GM23248 (cell line): ENCODE data around the gene SHFL. TPM values are rescaled to one million over a fixed set of nuclear protein-coding genes. Genes with fewer than 3 reads are reported as not detected.

Experiments
- DNase-seq: peaks from one replicate; pipeline ENCODE4 v3.0.0-alpha.2; 2015
- H2AFZ ChIP-seq: fragments of 200-600 bp; sonication (generic); 2 replicates; pipeline ENCODE4 v1.6.1; 2016; ENCODE audit warnings: antibody characterized with exemption
- H3F3A ChIP-seq: fragments of 200-600 bp; sonication (generic); 2 replicates; pipeline ENCODE4 v1.6.1; 2016; ENCODE audit warnings: mild to moderate bottlenecking, antibody characterized with exemption, mixed run types; ENCODE audit not compliant: insufficient read depth
- H3K27ac ChIP-seq: fragments of 200-600 bp; sonication (generic); 2 replicates; pipeline ENCODE4 v1.5.1; 2016; ENCODE audit warnings: mild to moderate bottlenecking
- H3K27me3 ChIP-seq: fragments of 200-600 bp; sonication (generic); replicated peaks from 2 replicates; pipeline ENCODE4 v1.6.1; 2016; ENCODE audit warnings: mild to moderate bottlenecking; ENCODE audit not compliant: insufficient read depth
- H3K36me3 ChIP-seq: fragments of 200-600 bp; sonication (generic); 2 replicates; pipeline ENCODE4 v1.6.1; 2016; ENCODE audit warnings: low read depth, mild to moderate bottlenecking
- H3K4me1 ChIP-seq: fragments of 200-600 bp; sonication (generic); 2 replicates; pipeline ENCODE4 v1.6.1; 2016; ENCODE audit warnings: mild to moderate bottlenecking; ENCODE audit not compliant: insufficient read depth
- H3K4me2 ChIP-seq: fragments of 200-600 bp; sonication (generic); one replicate; pipeline ENCODE4 v1.6.1; 2016; ENCODE audit warnings: mild to moderate bottlenecking; ENCODE audit not compliant: unreplicated experiment
- H3K4me3 ChIP-seq: fragments of 200-600 bp; sonication (generic); 2 replicates; pipeline ENCODE4 v1.5.1; 2016; ENCODE audit warnings: mild to moderate bottlenecking
- H3K79me2 ChIP-seq: fragments of 200-600 bp; sonication (generic); 2 replicates; pipeline ENCODE4 v1.6.1; 2016; ENCODE audit warnings: mild to moderate bottlenecking; ENCODE audit not compliant: insufficient read depth
- H3K9ac ChIP-seq: fragments of 200-600 bp; sonication (generic); 2 replicates; pipeline ENCODE4 v1.6.1; 2016; ENCODE audit warnings: mild to moderate bottlenecking
- H3K9me2 ChIP-seq: fragments of 200-600 bp; sonication (generic); 2 replicates; pipeline ENCODE4 v1.6.1; 2016; ENCODE audit warnings: mixed run types, mild to moderate bottlenecking, moderate library complexity; ENCODE audit not compliant: insufficient read depth
- H3K9me3 ChIP-seq: fragments of 200-600 bp; sonication (generic); one replicate; pipeline ENCODE4 v1.6.1; 2017; ENCODE audit warnings: low read depth
- H4K20me1 ChIP-seq: fragments of 200-600 bp; sonication (generic); 2 replicates; pipeline ENCODE4 v1.6.0; 2016; ENCODE audit not compliant: insufficient read depth
- EZH2 ChIP-seq: fragments of 200-600 bp; sonication (generic); IDR thresholded peaks from 2 replicates; pipeline ENCODE4 v1.6.1; 2018; ENCODE audit warnings: antibody characterized with exemption, mild to moderate bottlenecking; ENCODE audit not compliant: insufficient read depth, poor library complexity, severe bottlenecking
- EZH2phosphoT487 ChIP-seq: fragments of 200-600 bp; sonication (generic); IDR thresholded peaks from 2 replicates; pipeline ENCODE4 v1.6.1; 2018; ENCODE audit warnings: antibody characterized with exemption, moderate library complexity, mild to moderate bottlenecking, low read depth; ENCODE audit not compliant: insufficient read depth
- WGBS, 2 experiments: methylation state at CpG; one replicate each; pipeline ENCODE4 v1.1.6; 2015 to 2017; ENCODE audit warnings: low lambda C conversion rate in 2 of 2, low coverage in 1 of 2; ENCODE audit errors: missing lambda C conversion rate in 2 of 2; 5-methylcytosine and 5-hydroxymethylcytosine counted together
- in situ Hi-C: fragments of 300-500 bp; cut with MboI; formaldehyde crosslinking; loops from 2 replicates; pipeline ENCODE4 v1.15.0; 2020
- polyA plus RNA-seq: library from polyadenylated mRNA; unstranded; fragments of >200 nt; fragmentation: Nextera tagmentation; extraction: Ambion mirVana; gene quantifications from 2 replicates; pipeline ENCODE4 v1.2.1, GENCODE V29; 2016
- total RNA-seq: library from RNA; depleted of rRNA; stranded (reverse); fragments of >200 nt; shearing (Covaris generic); gene quantifications from 2 replicates; pipeline ENCODE4 v1.2.3, GENCODE V29; 2014

Gene SHFL
- total and polyA plus RNA-seq, 2 experiments from 2014 or later = 29.8 to 33.0 TPM

- Histone ChIP-seq H3K9me2 (no peaks in the 10 kb centered on the region), H3K9me3 (no peaks in the 10 kb centered on the region), H3K79me2 (no peaks in the 10 kb centered on the region), H3K27me3 (no peaks in the 10 kb centered on the region), H3K9ac (peak overlapping the region; percentile 78), H3K36me3 (no peaks in the 10 kb centered on the region; the same call in 1 of the 2 replicates), H3K4me2 (peak overlapping the region; percentile 77), H3F3A (peaks cover 16% of the 10 kb centered on the region), H4K20me1 (no peaks in the 10 kb centered on the region), H3K27ac (peak overlapping the region; percentile 53), H3K4me3 (peak overlapping the region; percentile 70), H2AFZ (peak overlapping the region; percentile 87), H3K4me1 (no peaks in the 10 kb centered on the region)
- TF ChIP-seq EZH2phosphoT487 (no peak), EZH2 (no peak)
- DNase-seq = peak; percentile 96
- WGBS, 2 experiments = 1 to 3% methylated on average over 56 to 68 of the region's 97 CpGs
- in situ Hi-C loops = no loop called here
These were observed 10.0 kb downstream of the SHFL start for GRCh38 chr19:10095948-10096614.

GRCh38 chr19:10096615-10096963 is 10.5 kb downstream of the SHFL start:
- no peaks in the 10 kb centered on the region for H3K27me3 ChIP-seq
- H3F3A ChIP-seq = peaks cover 16% of the 10 kb centered on the region
- H3K36me3 ChIP-seq = no peaks in the 10 kb centered on the region; the same call in 1 of the 2 replicates
- H3K9me3 ChIP-seq = no peaks in the 10 kb centered on the region
- peak overlapping the region; percentile 53 for H3K27ac ChIP-seq
- no peak for TF ChIP-seq EZH2phosphoT487
- TF ChIP-seq EZH2 = no peak
- in situ Hi-C loops = no loop called here
- H3K4me3 ChIP-seq = peak overlapping the region; percentile 70
- no peaks in the 10 kb centered on the region for H3K9me2 ChIP-seq
- peak overlapping the region; percentile 78 for H3K9ac ChIP-seq
- H3K4me1 ChIP-seq = no peaks in the 10 kb centered on the region
- DNase-seq = peak; percentile 59
- H2AFZ ChIP-seq = peak overlapping the region; percentile 87
- WGBS, 2 experiments = 23 to 24% methylated on average over 26 of the region's 26 CpGs
- peak overlapping the region; percentile 76 for H3K4me2 ChIP-seq
- H3K79me2 ChIP-seq = no peaks in the 10 kb centered on the region
- no peaks in the 10 kb centered on the region for H4K20me1 ChIP-seq

- 85 to 87% methylated on average over 5 of the region's 5 CpGs for WGBS, 2 experiments
- in situ Hi-C loops = no loop called here
These were observed 14.2 kb downstream of the SHFL start for GRCh38 chr19:10100163-10100785.

GRCh38 chr19:10102787-10103236 is 16.7 kb downstream of the SHFL start:
- H3K79me2 ChIP-seq = peaks cover 13% of the 10 kb centered on the region
- no peak for DNase-seq
- TF ChIP-seq EZH2 (no peak), EZH2phosphoT487 (no peak)
- H3K27ac ChIP-seq = no peak overlapping the region
- H3K4me1 ChIP-seq = peaks cover 9% of the 10 kb centered on the region
- H3K9ac ChIP-seq = no peak overlapping the region
- in situ Hi-C loops = no loop called here
- WGBS, 2 experiments = 83 to 85% methylated on average over 7 of the region's 7 CpGs
- H3K36me3 ChIP-seq = peaks cover 6% of the 10 kb centered on the region; the same call in 1 of the 2 replicates
- H4K20me1 ChIP-seq = no peaks in the 10 kb centered on the region
- H3K9me3 ChIP-seq = no peaks in the 10 kb centered on the region
- no peaks in the 10 kb centered on the region for H3K27me3 ChIP-seq
- H3K4me2 ChIP-seq = no peak overlapping the region
- peaks cover 18% of the 10 kb centered on the region; the same call in 1 of the 2 replicates for H3F3A ChIP-seq
- no peak overlapping the region for H2AFZ ChIP-seq
- H3K4me3 ChIP-seq = no peak overlapping the region
- H3K9me2 ChIP-seq = no peaks in the 10 kb centered on the region

More at GRCh38 chr19:10100163-10100785, 14.2 kb downstream of the SHFL start:
- no peaks in the 10 kb centered on the region for H3K27me3 ChIP-seq
- no peak overlapping the region for H3K4me2 ChIP-seq
- H3K9ac ChIP-seq = no peak overlapping the region
- no peaks in the 10 kb centered on the region for H4K20me1 ChIP-seq
- no peak overlapping the region for H3K27ac ChIP-seq
- peaks cover 16% of the 10 kb centered on the region for H3F3A ChIP-seq
- H3K79me2 ChIP-seq = no peaks in the 10 kb centered on the region
- H3K36me3 ChIP-seq = no peaks in the 10 kb centered on the region
- no peaks in the 10 kb centered on the region for H3K9me2 ChIP-seq
- H2AFZ ChIP-seq = no peak overlapping the region
- H3K4me1 ChIP-seq = no peaks in the 10 kb centered on the region
- no peak for DNase-seq
- H3K4me3 ChIP-seq = no peak overlapping the region
- no peaks in the 10 kb centered on the region for H3K9me3 ChIP-seq
- TF ChIP-seq EZH2 (no peak), EZH2phosphoT487 (no peak)
